A549 (cell line): Measurements from ENCODE around the gene SLC28A3.

Experiments
- NPAS2 ChIP-seq: fragments of 250-450 bp; sonication (Bioruptor Pico); IDR thresholded peaks from 2 replicates; pipeline ENCODE4 v1.8.0; 2022; ENCODE audit warnings: mild to moderate bottlenecking, moderate library complexity, borderline replicate concordance
- TF ChIP-seq, protein P1 (sequence below): fragments of >200 bp; sonication (Bioruptor Twin); formaldehyde crosslinking; IDR thresholded peaks from 3 replicates; pipeline ENCODE4 v1.5.1; 2016
- TF ChIP-seq, protein P2 (sequence below): IDR thresholded peaks from 2 replicates; pipeline ENCODE4 v1.6.1; 2012

DNA sequence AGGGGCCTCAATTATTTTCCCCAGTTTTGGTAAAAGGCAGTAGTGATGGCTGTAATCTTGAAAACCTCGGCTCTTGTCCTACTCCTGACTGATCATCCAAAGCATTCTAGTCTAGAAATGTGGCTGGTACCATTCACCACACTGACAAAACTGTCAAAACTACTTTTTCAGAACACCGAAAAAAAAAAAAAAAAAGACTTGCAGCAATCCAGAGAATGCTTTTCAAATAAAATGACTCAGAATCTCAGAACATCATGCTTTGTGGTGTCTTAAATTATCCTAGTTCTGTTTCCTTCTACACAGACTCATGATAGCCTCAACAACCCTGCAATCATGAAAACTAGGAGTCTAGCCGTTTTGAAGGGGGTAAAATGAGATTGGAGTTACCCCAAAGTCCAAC, 13.4 kb downstream of the SLC28A3 start:
- no peak for TF ChIP-seq NPAS2 (CRISPR knock-in tag)
- TF ChIP-seq, protein P1, sequence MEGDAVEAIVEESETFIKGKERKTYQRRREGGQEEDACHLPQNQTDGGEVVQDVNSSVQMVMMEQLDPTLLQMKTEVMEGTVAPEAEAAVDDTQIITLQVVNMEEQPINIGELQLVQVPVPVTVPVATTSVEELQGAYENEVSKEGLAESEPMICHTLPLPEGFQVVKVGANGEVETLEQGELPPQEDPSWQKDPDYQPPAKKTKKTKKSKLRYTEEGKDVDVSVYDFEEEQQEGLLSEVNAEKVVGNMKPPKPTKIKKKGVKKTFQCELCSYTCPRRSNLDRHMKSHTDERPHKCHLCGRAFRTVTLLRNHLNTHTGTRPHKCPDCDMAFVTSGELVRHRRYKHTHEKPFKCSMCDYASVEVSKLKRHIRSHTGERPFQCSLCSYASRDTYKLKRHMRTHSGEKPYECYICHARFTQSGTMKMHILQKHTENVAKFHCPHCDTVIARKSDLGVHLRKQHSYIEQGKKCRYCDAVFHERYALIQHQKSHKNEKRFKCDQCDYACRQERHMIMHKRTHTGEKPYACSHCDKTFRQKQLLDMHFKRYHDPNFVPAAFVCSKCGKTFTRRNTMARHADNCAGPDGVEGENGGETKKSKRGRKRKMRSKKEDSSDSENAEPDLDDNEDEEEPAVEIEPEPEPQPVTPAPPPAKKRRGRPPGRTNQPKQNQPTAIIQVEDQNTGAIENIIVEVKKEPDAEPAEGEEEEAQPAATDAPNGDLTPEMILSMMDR, result no peak
- TF ChIP-seq, protein P2, sequence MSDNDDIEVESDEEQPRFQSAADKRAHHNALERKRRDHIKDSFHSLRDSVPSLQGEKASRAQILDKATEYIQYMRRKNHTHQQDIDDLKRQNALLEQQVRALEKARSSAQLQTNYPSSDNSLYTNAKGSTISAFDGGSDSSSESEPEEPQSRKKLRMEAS, result no peak
